Sigmoid colon (tissue), 4 donors: ENCODE measurements around the gene KRT16.

ENCODE experiments used
- POLR2AphosphoS5 ChIP-seq, 4 donors: sonication (generic); formaldehyde crosslinking; IDR thresholded peaks; one replicate each; pipeline ENCODE4 v1.6.1; 2017; ENCODE audit warnings: antibody characterized with exemption in 4 of 4
- TF ChIP-seq, protein P1 (sequence below), 4 experiments: fragments of 450-650 bp in 3 of 4; fragments of 200-600 bp in 1 of 4; IDR thresholded peaks; one replicate each; pipeline ENCODE4 v1.5.1; 2016 to 2019; ENCODE audit warnings: antibody characterized with exemption in 4 of 4, mild to moderate bottlenecking in 3 of 4, moderate library complexity in 2 of 4

DNA sequence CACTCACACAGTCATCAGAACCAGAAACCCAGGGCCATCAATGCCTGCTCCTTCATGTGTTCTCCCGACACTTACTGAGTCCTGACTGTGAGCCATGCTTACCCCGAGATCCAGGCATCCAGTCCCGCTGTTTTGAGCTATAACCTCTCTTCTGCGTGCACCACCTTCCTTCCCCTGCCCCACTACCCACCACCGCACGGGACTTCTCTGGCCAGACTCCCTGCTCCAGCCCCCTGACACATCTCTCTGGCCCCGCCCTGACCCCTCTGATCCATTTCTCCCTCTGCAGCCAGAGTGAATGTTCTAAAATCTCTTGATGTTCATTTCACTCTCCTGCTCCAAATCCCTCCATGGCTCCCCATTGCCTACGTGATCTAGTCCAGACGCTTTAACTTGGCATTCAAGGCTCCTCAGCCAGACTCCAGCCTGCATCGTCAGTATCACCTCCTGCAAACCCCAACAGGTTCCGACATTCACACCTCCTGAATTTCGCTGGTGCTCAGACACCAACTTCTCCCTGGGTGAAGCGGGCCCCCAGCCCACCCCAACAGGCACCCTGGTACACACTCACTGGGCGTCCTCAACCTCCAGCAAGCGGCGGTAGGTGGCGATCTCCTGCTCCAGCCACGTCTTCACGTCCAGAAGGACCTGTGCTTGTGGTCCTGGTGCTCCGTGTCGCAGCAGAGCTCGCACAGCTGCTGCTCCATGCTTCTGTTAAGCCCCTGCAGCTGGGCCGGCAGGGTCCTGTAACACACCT lies 14.9 kb upstream of the KRT16 start:
- TF ChIP-seq, protein P1, sequence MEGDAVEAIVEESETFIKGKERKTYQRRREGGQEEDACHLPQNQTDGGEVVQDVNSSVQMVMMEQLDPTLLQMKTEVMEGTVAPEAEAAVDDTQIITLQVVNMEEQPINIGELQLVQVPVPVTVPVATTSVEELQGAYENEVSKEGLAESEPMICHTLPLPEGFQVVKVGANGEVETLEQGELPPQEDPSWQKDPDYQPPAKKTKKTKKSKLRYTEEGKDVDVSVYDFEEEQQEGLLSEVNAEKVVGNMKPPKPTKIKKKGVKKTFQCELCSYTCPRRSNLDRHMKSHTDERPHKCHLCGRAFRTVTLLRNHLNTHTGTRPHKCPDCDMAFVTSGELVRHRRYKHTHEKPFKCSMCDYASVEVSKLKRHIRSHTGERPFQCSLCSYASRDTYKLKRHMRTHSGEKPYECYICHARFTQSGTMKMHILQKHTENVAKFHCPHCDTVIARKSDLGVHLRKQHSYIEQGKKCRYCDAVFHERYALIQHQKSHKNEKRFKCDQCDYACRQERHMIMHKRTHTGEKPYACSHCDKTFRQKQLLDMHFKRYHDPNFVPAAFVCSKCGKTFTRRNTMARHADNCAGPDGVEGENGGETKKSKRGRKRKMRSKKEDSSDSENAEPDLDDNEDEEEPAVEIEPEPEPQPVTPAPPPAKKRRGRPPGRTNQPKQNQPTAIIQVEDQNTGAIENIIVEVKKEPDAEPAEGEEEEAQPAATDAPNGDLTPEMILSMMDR (IDR thresholded peaks at IDR 0.05), result no peak
- no peak for TF ChIP-seq POLR2AphosphoS5 (IDR thresholded peaks at IDR 0.05)
